ENCODE results near the gene ADRB1.

DNA sequence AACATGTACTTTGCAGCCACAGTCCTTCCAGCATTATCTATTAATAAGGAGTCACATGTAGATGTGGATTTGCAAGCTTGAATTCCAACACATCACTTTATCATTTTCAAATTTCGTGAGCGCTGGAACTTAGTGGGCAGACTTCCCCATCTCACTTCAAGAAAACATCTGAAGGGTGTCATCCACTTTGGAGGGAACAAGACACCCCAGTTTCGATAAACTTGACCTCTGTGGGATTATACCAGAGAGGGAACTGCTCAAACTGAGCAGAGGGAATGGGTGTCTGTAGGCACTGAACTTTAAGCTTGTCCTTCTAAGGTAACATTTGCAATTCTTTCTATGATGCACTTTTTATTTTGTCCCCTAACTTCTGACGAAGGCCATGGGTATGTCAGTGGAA is 27.5 kb downstream of the ADRB1 start:
- TF ChIP-seq GATA2 (IDR thresholded peaks at IDR 0.05; ENCODE audit: low read depth, low read length): no peak
- TF ChIP-seq GATA3 (IDR thresholded peaks at IDR 0.05; ENCODE audit: low read depth, low read length): no peak
